Neural cell (in vitro differentiated cells): ENCODE results near the gene PLCB1. TPM values are rescaled to one million over a fixed set of nuclear protein-coding genes. Genes with fewer than 3 reads are reported as not detected.

Experiments used
- H2AFZ ChIP-seq: fragments of 200-600, 300-800 bp; sonication (generic), shearing (Covaris generic); 2 replicates; pipeline ENCODE4 v1.6.0; 2014; ENCODE audit warnings: low read depth, mild to moderate bottlenecking, antibody characterized with exemption, low read length, moderate library complexity
- H3F3A ChIP-seq: fragments of 200-600 bp; shearing (Covaris generic); 2 replicates; pipeline ENCODE4 v1.6.1; 2016; ENCODE audit warnings: mild to moderate bottlenecking, moderate library complexity, mixed read lengths, antibody characterized with exemption, low read length; ENCODE audit not compliant: insufficient read depth, poor library complexity, severe bottlenecking
- H3K27ac ChIP-seq: fragments of 200-600, 300-800 bp; sonication (generic), shearing (Covaris generic); 2 replicates; pipeline ENCODE4 v1.5.1; 2014; ENCODE audit warnings: mild to moderate bottlenecking, low read length, moderate library complexity
- H3K27me3 ChIP-seq: fragments of 300-800, 200-600 bp; sonication (generic), shearing (Covaris generic); 2 replicates; pipeline ENCODE4 v1.6.0; 2014; ENCODE audit warnings: mild to moderate bottlenecking, low read depth, low read length, moderate library complexity; ENCODE audit not compliant: insufficient read depth
- H3K36me3 ChIP-seq: fragments of 300-800, 200-600 bp; sonication (generic), shearing (Covaris generic); 2 replicates; pipeline ENCODE4 v1.5.1; 2014; ENCODE audit warnings: mild to moderate bottlenecking, antibody characterized with exemption, low read length, moderate library complexity; ENCODE audit not compliant: insufficient read depth
- H3K4me2 ChIP-seq: fragments of 300-800, 200-600 bp; sonication (generic), shearing (Covaris generic); 2 replicates; pipeline ENCODE4 v1.6.0; 2014; ENCODE audit warnings: mild to moderate bottlenecking, low read length
- H3K4me3 ChIP-seq: fragments of 300-800, 200-600 bp; sonication (generic), shearing (Covaris generic); 2 replicates; pipeline ENCODE4 v1.5.1; 2014; ENCODE audit warnings: mild to moderate bottlenecking, low read length, moderate library complexity
- H3K79me2 ChIP-seq: fragments of 200-600 bp; shearing (Covaris generic); replicated peaks from 2 replicates; pipeline ENCODE4 v1.6.0; 2014; ENCODE audit warnings: mild to moderate bottlenecking, low read length, moderate library complexity; ENCODE audit not compliant: insufficient read depth
- H3K9ac ChIP-seq: fragments of 300-800, 200-600 bp; sonication (generic), shearing (Covaris generic); 2 replicates; pipeline ENCODE4 v1.6.1; 2016; ENCODE audit warnings: mild to moderate bottlenecking, low read length, mixed read lengths
- H3K9me2 ChIP-seq: fragments of 200-600 bp; shearing (Covaris generic); 2 replicates; pipeline ENCODE4 v1.6.1; 2016; ENCODE audit warnings: mild to moderate bottlenecking, low read length, mixed read lengths; ENCODE audit not compliant: insufficient read depth
- H3K9me3 ChIP-seq: fragments of 200-600, 300-800 bp; sonication (generic), shearing (Covaris generic); 2 replicates; pipeline ENCODE4 v1.6.1; 2016; ENCODE audit warnings: mild to moderate bottlenecking, mixed run types, low read length, moderate library complexity, mixed read lengths
- H4K20me1 ChIP-seq: fragments of 200-600 bp; shearing (Covaris generic); 2 replicates; pipeline ENCODE4 v1.6.1; 2016; ENCODE audit warnings: mild to moderate bottlenecking, mixed run types; ENCODE audit not compliant: insufficient read depth
- CTCF ChIP-seq: fragments of 450-650 bp; IDR thresholded peaks from 2 replicates; pipeline ENCODE4 v1.5.1; 2014; ENCODE audit warnings: antibody characterized with exemption, mild to moderate bottlenecking, moderate library complexity; ENCODE audit not compliant: poor library complexity, severe bottlenecking
- EP300 ChIP-seq: fragments of 450-650 bp; conservative IDR thresholded peaks from 2 replicates; pipeline ENCODE4 v1.6.1; 2014; ENCODE audit warnings: antibody characterized with exemption, mild to moderate bottlenecking, moderate library complexity; ENCODE audit not compliant: poor library complexity, severe bottlenecking
- EZH2 ChIP-seq: fragments of 200-600, 300-800 bp; shearing (Covaris generic), sonication (generic); IDR thresholded peaks from 2 replicates; pipeline ENCODE4 v1.6.1; 2014; ENCODE audit warnings: antibody characterized with exemption, low read length, borderline replicate concordance, mild to moderate bottlenecking; ENCODE audit not compliant: insufficient read depth, poor library complexity, severe bottlenecking
- MXI1 ChIP-seq: fragments of 450-650 bp; conservative IDR thresholded peaks from 2 replicates; pipeline ENCODE4 v1.6.1; 2014; ENCODE audit warnings: antibody characterized with exemption, mild to moderate bottlenecking; ENCODE audit not compliant: poor library complexity, severe bottlenecking
- POLR2AphosphoS5 ChIP-seq: IDR thresholded peaks from 2 replicates; pipeline ENCODE4 v1.6.1; 2012
- RAD21 ChIP-seq: fragments of 450-650 bp; conservative IDR thresholded peaks from 2 replicates; pipeline ENCODE4 v1.6.1; 2014; ENCODE audit warnings: antibody characterized with exemption, mild to moderate bottlenecking, moderate library complexity
- REST ChIP-seq: IDR thresholded peaks from 2 replicates; pipeline ENCODE4 v1.6.1; 2012; ENCODE audit warnings: borderline replicate concordance
- SMC3 ChIP-seq: fragments of 450-650 bp; conservative IDR thresholded peaks from 2 replicates; pipeline ENCODE4 v1.6.1; 2014; ENCODE audit warnings: antibody characterized with exemption, mild to moderate bottlenecking, moderate library complexity; ENCODE audit not compliant: poor library complexity
- TAF1 ChIP-seq: IDR thresholded peaks from 2 replicates; pipeline ENCODE4 v1.6.1; 2012; ENCODE audit warnings: low read depth
- polyA plus RNA-seq: library from polyadenylated mRNA; depleted of rRNA; stranded (reverse); fragments of >200 nt; gene quantifications from 2 replicates; pipeline ENCODE4 v1.2.3, GENCODE V29; 2014

The PLCB1 gene
- polyA plus RNA-seq, 1 donor from 2014 or later = 11.4 TPM

GRCh38 chr20:8726460-8726859 is 594.4 kb downstream of the PLCB1 start:
- H3K9me3 ChIP-seq = no peaks in the 10 kb centered on the region
- no peak overlapping the region for H3K27ac ChIP-seq
- TF ChIP-seq MXI1 (no peak), EZH2 (no peak), POLR2AphosphoS5 (no peak), REST (no peak), SMC3 (no peak), EP300 (no peak), TAF1 (no peak), RAD21 (no peak)

GRCh38 chr20:8735014-8735413 is 602.9 kb downstream of the PLCB1 start:
- H3K9me3 ChIP-seq = no peaks in the 10 kb centered on the region
- no peaks in the 10 kb centered on the region for H3F3A ChIP-seq
- H3K9me2 ChIP-seq = no peaks in the 10 kb centered on the region
- H3K27ac ChIP-seq = no peak overlapping the region
- TF ChIP-seq RAD21 (no peak), REST (no peak), CTCF (no peak), POLR2AphosphoS5 (no peak), EZH2 (no peak), SMC3 (no peak), TAF1 (no peak), EP300 (no peak)
- H4K20me1 ChIP-seq = no peaks in the 10 kb centered on the region
- no peak overlapping the region for H3K4me3 ChIP-seq
- no peaks in the 10 kb centered on the region for H3K27me3 ChIP-seq
- no peak overlapping the region for H3K4me2 ChIP-seq
- no peak overlapping the region for H3K9ac ChIP-seq
- H2AFZ ChIP-seq = no peak overlapping the region
- no peaks in the 10 kb centered on the region for H3K79me2 ChIP-seq
- no peaks in the 10 kb centered on the region for H3K36me3 ChIP-seq

More at GRCh38 chr20:8726460-8726859, 594.4 kb downstream of the PLCB1 start:
- no peak overlapping the region for H3K4me3 ChIP-seq
- no peak overlapping the region for H3K4me2 ChIP-seq
- no peak overlapping the region for H3K9ac ChIP-seq
- H3K27me3 ChIP-seq = no peaks in the 10 kb centered on the region
- no peaks in the 10 kb centered on the region for H3F3A ChIP-seq
- H3K79me2 ChIP-seq = no peaks in the 10 kb centered on the region
- no peak overlapping the region for H2AFZ ChIP-seq
- no peaks in the 10 kb centered on the region for H3K9me2 ChIP-seq
- H3K36me3 ChIP-seq = no peaks in the 10 kb centered on the region
- no peaks in the 10 kb centered on the region for H4K20me1 ChIP-seq
